ENCODE results near the gene NIPAL3. TPM values are rescaled to one million over a fixed set of nuclear protein-coding genes. Genes with fewer than 3 reads are reported as not detected.
"Not testable (repeated sequence)": the region's sequence is repeated elsewhere in the genome, so short reads cannot be mapped to it uniquely, and the experiment has no call there.

Gene NIPAL3
- total RNA-seq, 2 experiments from 2014 or later: 11.7 to 25.3 TPM

DNA sequence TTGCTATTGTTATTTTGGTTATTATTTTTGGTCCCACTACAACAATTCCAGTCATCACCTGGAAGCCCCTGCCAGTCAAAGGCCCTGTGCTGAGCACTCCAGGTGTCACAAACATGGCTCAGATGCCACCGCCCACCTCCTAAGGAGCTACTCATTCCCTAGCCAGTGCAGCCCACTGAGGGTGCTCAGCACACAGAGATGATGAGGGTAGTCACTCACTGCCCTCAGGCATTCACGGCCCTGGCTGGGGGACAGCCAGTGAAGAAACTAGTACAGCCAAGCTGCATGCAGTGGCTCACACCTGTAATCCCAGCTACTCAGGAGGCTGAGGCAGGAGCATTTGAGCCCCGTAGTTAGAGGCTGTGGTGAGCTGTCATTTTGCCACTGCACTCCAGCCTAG lies 42.3 kb downstream of the NIPAL3 start:
- Histone ChIP-seq H3K9me3 (ENCODE audit: low read length) (no peaks in the 10 kb centered on the region), H3K36me3 (ENCODE audit: insufficient read depth, low read length) (peaks cover 52% of the 10 kb centered on the region), H3K4me3 (ENCODE audit: low read depth, low read length, poor library complexity, severe bottlenecking) (no peak overlapping the region), H3K27ac (ENCODE audit: low read depth, low read length, poor library complexity, severe bottlenecking) (peak overlapping the region; percentile 38), H3K4me1 (ENCODE audit: insufficient read depth, low read length, poor library complexity, severe bottlenecking) (peaks cover 22% of the 10 kb centered on the region), H3K79me2 (ENCODE audit: insufficient read depth, low read depth, low read length) (no peaks in the 10 kb centered on the region), H4K20me1 (ENCODE audit: insufficient read depth, low read length) (no peaks in the 10 kb centered on the region), H3K9me2 (ENCODE audit: insufficient read depth, low read length) (no peaks in the 10 kb centered on the region), H3K4me2 (ENCODE audit: low read length) (peak overlapping the region; percentile 29), H2AFZ (ENCODE audit: low read length) (no peak overlapping the region)
- intact Hi-C loops (cut with micrococcal nuclease; ENCODE audit: unreplicated experiment): no loop called here
- ChIA-PET CTCF (ENCODE audit: unreplicated experiment) (no interaction called here), POLR2A (interaction anchor here (1.0 to 1.2 kb wide), 2 partner anchors 13 to 23 kb away, joined by 4 to 7 read pairs; no protein-coding TSS in a partner anchor)
- TF ChIP-seq, protein P1, sequence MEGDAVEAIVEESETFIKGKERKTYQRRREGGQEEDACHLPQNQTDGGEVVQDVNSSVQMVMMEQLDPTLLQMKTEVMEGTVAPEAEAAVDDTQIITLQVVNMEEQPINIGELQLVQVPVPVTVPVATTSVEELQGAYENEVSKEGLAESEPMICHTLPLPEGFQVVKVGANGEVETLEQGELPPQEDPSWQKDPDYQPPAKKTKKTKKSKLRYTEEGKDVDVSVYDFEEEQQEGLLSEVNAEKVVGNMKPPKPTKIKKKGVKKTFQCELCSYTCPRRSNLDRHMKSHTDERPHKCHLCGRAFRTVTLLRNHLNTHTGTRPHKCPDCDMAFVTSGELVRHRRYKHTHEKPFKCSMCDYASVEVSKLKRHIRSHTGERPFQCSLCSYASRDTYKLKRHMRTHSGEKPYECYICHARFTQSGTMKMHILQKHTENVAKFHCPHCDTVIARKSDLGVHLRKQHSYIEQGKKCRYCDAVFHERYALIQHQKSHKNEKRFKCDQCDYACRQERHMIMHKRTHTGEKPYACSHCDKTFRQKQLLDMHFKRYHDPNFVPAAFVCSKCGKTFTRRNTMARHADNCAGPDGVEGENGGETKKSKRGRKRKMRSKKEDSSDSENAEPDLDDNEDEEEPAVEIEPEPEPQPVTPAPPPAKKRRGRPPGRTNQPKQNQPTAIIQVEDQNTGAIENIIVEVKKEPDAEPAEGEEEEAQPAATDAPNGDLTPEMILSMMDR (conservative IDR thresholded peaks at IDR 0.05; ENCODE audit: low read length): no peak
- TF ChIP-seq EZH2phosphoT487 (IDR thresholded peaks at IDR 0.05; ENCODE audit: borderline replicate concordance, low read depth, low read length): no peak
- BruUV-seq (replicated peaks): no TSS peak
- DNase-seq (ENCODE audit: low spot score): no peak

GRCh38 chr1:24459551-24460266 lies 44.1 kb downstream of the NIPAL3 start:
- no TSS peak for BruUV-seq (replicated peaks)
- Histone ChIP-seq H3K9me3 (ENCODE audit: low read length) (no peaks in the 10 kb centered on the region), H3K27ac (ENCODE audit: low read depth, low read length, poor library complexity, severe bottlenecking) (no peak overlapping the region), H3K9me2 (ENCODE audit: insufficient read depth, low read length) (no peaks in the 10 kb centered on the region), H3K79me2 (ENCODE audit: insufficient read depth, low read depth, low read length) (no peaks in the 10 kb centered on the region), H2AFZ (ENCODE audit: low read length) (no peak overlapping the region), H3K36me3 (ENCODE audit: insufficient read depth, low read length) (peaks cover 46% of the 10 kb centered on the region), H3K4me2 (ENCODE audit: low read length) (no peak overlapping the region), H3K4me3 (ENCODE audit: low read depth, low read length, poor library complexity, severe bottlenecking) (no peak overlapping the region), H4K20me1 (ENCODE audit: insufficient read depth, low read length) (no peaks in the 10 kb centered on the region), H3K4me1 (ENCODE audit: insufficient read depth, low read length, poor library complexity, severe bottlenecking) (peaks cover 17% of the 10 kb centered on the region)
- ChIA-PET POLR2A (interaction anchor here (1.0 to 1.9 kb wide), 2 partner anchors 22 to 47 kb away, joined by 3 to 4 read pairs; no protein-coding TSS in a partner anchor), CTCF (ENCODE audit: unreplicated experiment) (interaction anchor here (0.6 kb wide), 1 partner anchor 10 kb away, joined by 3 read pairs; no protein-coding TSS in a partner anchor)
- intact Hi-C loops (cut with micrococcal nuclease; ENCODE audit: unreplicated experiment): no loop called here
- DNase-seq (ENCODE audit: low spot score): no peak
- TF ChIP-seq, protein P1 (conservative IDR thresholded peaks at IDR 0.05; ENCODE audit: low read length): no peak
- TF ChIP-seq EZH2phosphoT487 (IDR thresholded peaks at IDR 0.05; ENCODE audit: borderline replicate concordance, low read depth, low read length): no peak

GRCh38 chr1:24462128-24462527 lies 46.5 kb downstream of the NIPAL3 start:
- BruUV-seq (replicated peaks); DNase-seq (ENCODE audit: low spot score); H3K79me2 ChIP-seq (ENCODE audit: insufficient read depth, low read depth, low read length); H4K20me1 ChIP-seq (ENCODE audit: insufficient read depth, low read length); H2AFZ ChIP-seq (ENCODE audit: low read length); H3K27ac ChIP-seq (ENCODE audit: low read depth, low read length, poor library complexity, severe bottlenecking); CTCF ChIA-PET (ENCODE audit: unreplicated experiment); H3K4me2 ChIP-seq (ENCODE audit: low read length); H3K4me3 ChIP-seq (ENCODE audit: low read depth, low read length, poor library complexity, severe bottlenecking); H3K9me3 ChIP-seq (ENCODE audit: low read length); H3K9me2 ChIP-seq (ENCODE audit: insufficient read depth, low read length); POLR2A ChIA-PET; intact Hi-C loops (cut with micrococcal nuclease; ENCODE audit: unreplicated experiment): not testable (repeated sequence)
- Histone ChIP-seq H3K36me3 (ENCODE audit: insufficient read depth, low read length) (peaks cover 37% of the 10 kb centered on the region), H3K4me1 (ENCODE audit: insufficient read depth, low read length, poor library complexity, severe bottlenecking) (peaks cover 21% of the 10 kb centered on the region)
